Fibroblast of skin of scalp (primary cell): ENCODE results near the gene CABP7.

Experiments used
- DNase-seq: peaks from one replicate; pipeline ENCODE4 v3.0.0-alpha.2; 2013

The CABP7 gene

GRCh38 chr22:29780748-29781676, 61.2 kb downstream of the CABP7 start:
- DNase-seq: peak; percentile 90
